BE2C (cell line): ENCODE measurements around the gene OTUB2.

ENCODE experiments used
- DNase-seq: peaks from one replicate; pipeline ENCODE4 v3.0.0-alpha.2; 2020
- H3K27me3 ChIP-seq: fragments of 250-450 bp; sonication (Bioruptor Pico); 2 replicates; pipeline ENCODE4 v1.5.1; 2020; ENCODE audit warnings: mild to moderate bottlenecking
- H3K36me3 ChIP-seq: fragments of 250-450 bp; sonication (Bioruptor Pico); 2 replicates; pipeline ENCODE4 v1.5.1; 2020; ENCODE audit warnings: mild to moderate bottlenecking
- H3K4me1 ChIP-seq: fragments of 250-450 bp; sonication (Bioruptor Pico); 2 replicates; pipeline ENCODE4 v1.5.1; 2020
- H3K4me3 ChIP-seq: 2 replicates; pipeline ENCODE4 v1.5.1; 2011; ENCODE audit warnings: low read depth, low read length
- H3K9me3 ChIP-seq: fragments of 250-450 bp; sonication (Bioruptor Pico); 2 replicates; pipeline ENCODE4 v1.5.1; 2020
- CTCF ChIP-seq: IDR thresholded peaks from 2 replicates; pipeline ENCODE4 v1.5.1; 2012; ENCODE audit warnings: mild to moderate bottlenecking, low read depth, low read length

OTUB2 gene

GRCh38 chr14:94004015-94004414 lies 22.1 kb upstream of the OTUB2 start:
- Histone ChIP-seq H3K4me3 (no peak overlapping the region), H3K36me3 (no peaks in the 10 kb centered on the region), H3K27me3 (no peaks in the 10 kb centered on the region), H3K9me3 (no peaks in the 10 kb centered on the region), H3K4me1 (no peaks in the 10 kb centered on the region)
- no peak for TF ChIP-seq CTCF
- DNase-seq, result no peak

GRCh38 chr14:94005324-94006073 lies 20.6 kb upstream of the OTUB2 start:
- no peaks in the 10 kb centered on the region for H3K9me3 ChIP-seq
- no peaks in the 10 kb centered on the region for H3K4me1 ChIP-seq
- TF ChIP-seq CTCF, result peak; percentile 65
- DNase-seq, result peak; percentile 37
- H3K27me3 ChIP-seq, result no peaks in the 10 kb centered on the region
- H3K4me3 ChIP-seq, result no peak overlapping the region
- H3K36me3 ChIP-seq, result no peaks in the 10 kb centered on the region

- H3K9me3 ChIP-seq, result no peaks in the 10 kb centered on the region
- H3K36me3 ChIP-seq, result no peaks in the 10 kb centered on the region
- H3K4me1 ChIP-seq, result no peaks in the 10 kb centered on the region
- H3K27me3 ChIP-seq, result no peaks in the 10 kb centered on the region
- no peak overlapping the region for H3K4me3 ChIP-seq
- TF ChIP-seq CTCF, result no peak
- DNase-seq, result no peak
Observed at GRCh38 chr14:94008234-94008633, 17.9 kb upstream of the OTUB2 start.

- Histone ChIP-seq H3K9me3 (no peaks in the 10 kb centered on the region), H3K4me1 (no peaks in the 10 kb centered on the region), H3K4me3 (no peak overlapping the region), H3K27me3 (no peaks in the 10 kb centered on the region), H3K36me3 (no peaks in the 10 kb centered on the region)
- no peak for DNase-seq
- no peak for TF ChIP-seq CTCF
Observed at GRCh38 chr14:94009767-94010166, 16.4 kb upstream of the OTUB2 start.

- no peak for DNase-seq
- H3K4me1 ChIP-seq, result no peaks in the 10 kb centered on the region
- H3K9me3 ChIP-seq, result no peaks in the 10 kb centered on the region
- H3K4me3 ChIP-seq, result no peak overlapping the region
- no peaks in the 10 kb centered on the region for H3K36me3 ChIP-seq
- no peak for TF ChIP-seq CTCF
- H3K27me3 ChIP-seq, result no peaks in the 10 kb centered on the region
Observed at GRCh38 chr14:94010625-94011024, 15.5 kb upstream of the OTUB2 start.

- H3K4me3 ChIP-seq, result no peak overlapping the region
- DNase-seq, result no peak
- no peak for TF ChIP-seq CTCF
Observed at GRCh38 chr14:94011795-94012194, 14.3 kb upstream of the OTUB2 start.

More at GRCh38 chr14:94011795-94012194, 14.3 kb upstream of the OTUB2 start:
- H3K27me3 ChIP-seq, result no peaks in the 10 kb centered on the region
- H3K4me1 ChIP-seq, result no peaks in the 10 kb centered on the region
- no peaks in the 10 kb centered on the region for H3K36me3 ChIP-seq
- no peaks in the 10 kb centered on the region for H3K9me3 ChIP-seq
